ENCODE data around the gene TEK. TPM values are rescaled to one million over a fixed set of nuclear protein-coding genes. Genes with fewer than 3 reads are reported as not detected.
A peak's percentile ranks its signal among the peaks of the same experiment; 100 is the strongest.

Gene TEK
- total and polyA plus RNA-seq, 2 experiments from 2014 or later: 1.9 to 9.4 TPM

- Mint-ChIP-seq H3K27ac (no peak overlapping the region), H3K36me3 (ENCODE audit: low read depth) (no peaks in the 10 kb centered on the region), H3K4me3 (no peak overlapping the region), H3K4me1 (peaks cover 6% of the 10 kb centered on the region), H3K27me3 (ENCODE audit: insufficient read depth, low read depth, poor library complexity) (no peaks in the 10 kb centered on the region), H3K9me3 (no peaks in the 10 kb centered on the region)
- H2AFZ ChIP-seq: no peak overlapping the region
- no peaks in the 10 kb centered on the region for H3K9me2 ChIP-seq (ENCODE audit: insufficient read depth)
- H3K4me3 ChIP-seq: no peak overlapping the region
- no peaks in the 10 kb centered on the region for H3F3A ChIP-seq (replicated peaks; ENCODE audit: low read depth)
- no peak overlapping the region for H3K4me2 ChIP-seq
- no peaks in the 10 kb centered on the region for H3K27me3 ChIP-seq (ENCODE audit: insufficient read depth)
- no peak for TF ChIP-seq EZH2 (IDR thresholded peaks at IDR 0.05; ENCODE audit: low read depth, unreplicated experiment)
- no peaks in the 10 kb centered on the region for H3K36me3 ChIP-seq (ENCODE audit: insufficient read depth)
- H3K79me2 ChIP-seq (replicated peaks; ENCODE audit: insufficient read depth): no peaks in the 10 kb centered on the region
- H3K4me1 ChIP-seq (ENCODE audit: insufficient read depth): no peaks in the 10 kb centered on the region
- DNase-seq (ENCODE audit: low spot score) (no peak), ATAC-seq (no peak)
- no peak overlapping the region for H3K27ac ChIP-seq (ENCODE audit: low read depth)
- H4K20me1 ChIP-seq (replicated peaks; ENCODE audit: insufficient read depth): no peaks in the 10 kb centered on the region
Observed at GRCh38 chr9:27124151-27124550, 15.1 kb downstream of the TEK start.

DNA sequence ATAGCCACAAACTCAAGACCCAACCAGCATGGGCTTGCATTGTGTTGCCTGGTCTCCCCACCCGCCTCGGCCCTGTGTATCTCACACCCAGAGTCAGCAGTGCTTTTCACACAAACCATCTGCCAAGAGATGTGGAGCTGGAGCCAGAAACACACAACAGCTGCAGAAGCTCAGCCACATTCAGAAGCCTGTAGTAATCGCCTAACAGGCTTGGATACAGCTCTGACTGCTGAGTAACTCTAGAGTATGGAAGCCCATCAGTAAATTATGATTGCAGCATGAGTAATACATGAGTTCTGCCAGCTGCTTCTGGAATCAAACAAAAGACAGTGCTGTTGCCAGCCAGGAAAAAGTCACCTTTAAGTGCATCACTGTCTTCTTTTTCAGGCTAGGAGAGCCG is 16.0 kb downstream of the TEK start:
- H3K79me2 ChIP-seq (replicated peaks; ENCODE audit: insufficient read depth): no peaks in the 10 kb centered on the region
- H3K27me3 Mint-ChIP-seq (ENCODE audit: insufficient read depth, low read depth, poor library complexity): no peaks in the 10 kb centered on the region
- no peak overlapping the region for H3K27ac ChIP-seq (ENCODE audit: low read depth)
- TF ChIP-seq EZH2phosphoT487 (IDR thresholded peaks at IDR 0.05; ENCODE audit: unreplicated experiment) (no peak), STAT1 (IDR thresholded peaks at IDR 0.05; ENCODE audit: unreplicated experiment) (no peak), ZNF114 (CRISPR knock-in tag; IDR thresholded peaks at IDR 0.05) (no peak), NANOG (IDR thresholded peaks at IDR 0.05; ENCODE audit: borderline replicate concordance) (no peak), CTCF (conservative IDR thresholded peaks at IDR 0.05; ENCODE audit: low read depth in 2 of 2) (no peak), JUNB (IDR thresholded peaks at IDR 0.05; ENCODE audit: unreplicated experiment) (no peak), EZH2 (IDR thresholded peaks at IDR 0.05; ENCODE audit: low read depth, unreplicated experiment) (no peak), CREB1 (CRISPR knock-in tag; IDR thresholded peaks at IDR 0.05; ENCODE audit: low read depth) (no peak), POLR2AphosphoS5 (IDR thresholded peaks at IDR 0.05; ENCODE audit: low read depth) (no peak)
- TF ChIP-seq, protein P1, sequence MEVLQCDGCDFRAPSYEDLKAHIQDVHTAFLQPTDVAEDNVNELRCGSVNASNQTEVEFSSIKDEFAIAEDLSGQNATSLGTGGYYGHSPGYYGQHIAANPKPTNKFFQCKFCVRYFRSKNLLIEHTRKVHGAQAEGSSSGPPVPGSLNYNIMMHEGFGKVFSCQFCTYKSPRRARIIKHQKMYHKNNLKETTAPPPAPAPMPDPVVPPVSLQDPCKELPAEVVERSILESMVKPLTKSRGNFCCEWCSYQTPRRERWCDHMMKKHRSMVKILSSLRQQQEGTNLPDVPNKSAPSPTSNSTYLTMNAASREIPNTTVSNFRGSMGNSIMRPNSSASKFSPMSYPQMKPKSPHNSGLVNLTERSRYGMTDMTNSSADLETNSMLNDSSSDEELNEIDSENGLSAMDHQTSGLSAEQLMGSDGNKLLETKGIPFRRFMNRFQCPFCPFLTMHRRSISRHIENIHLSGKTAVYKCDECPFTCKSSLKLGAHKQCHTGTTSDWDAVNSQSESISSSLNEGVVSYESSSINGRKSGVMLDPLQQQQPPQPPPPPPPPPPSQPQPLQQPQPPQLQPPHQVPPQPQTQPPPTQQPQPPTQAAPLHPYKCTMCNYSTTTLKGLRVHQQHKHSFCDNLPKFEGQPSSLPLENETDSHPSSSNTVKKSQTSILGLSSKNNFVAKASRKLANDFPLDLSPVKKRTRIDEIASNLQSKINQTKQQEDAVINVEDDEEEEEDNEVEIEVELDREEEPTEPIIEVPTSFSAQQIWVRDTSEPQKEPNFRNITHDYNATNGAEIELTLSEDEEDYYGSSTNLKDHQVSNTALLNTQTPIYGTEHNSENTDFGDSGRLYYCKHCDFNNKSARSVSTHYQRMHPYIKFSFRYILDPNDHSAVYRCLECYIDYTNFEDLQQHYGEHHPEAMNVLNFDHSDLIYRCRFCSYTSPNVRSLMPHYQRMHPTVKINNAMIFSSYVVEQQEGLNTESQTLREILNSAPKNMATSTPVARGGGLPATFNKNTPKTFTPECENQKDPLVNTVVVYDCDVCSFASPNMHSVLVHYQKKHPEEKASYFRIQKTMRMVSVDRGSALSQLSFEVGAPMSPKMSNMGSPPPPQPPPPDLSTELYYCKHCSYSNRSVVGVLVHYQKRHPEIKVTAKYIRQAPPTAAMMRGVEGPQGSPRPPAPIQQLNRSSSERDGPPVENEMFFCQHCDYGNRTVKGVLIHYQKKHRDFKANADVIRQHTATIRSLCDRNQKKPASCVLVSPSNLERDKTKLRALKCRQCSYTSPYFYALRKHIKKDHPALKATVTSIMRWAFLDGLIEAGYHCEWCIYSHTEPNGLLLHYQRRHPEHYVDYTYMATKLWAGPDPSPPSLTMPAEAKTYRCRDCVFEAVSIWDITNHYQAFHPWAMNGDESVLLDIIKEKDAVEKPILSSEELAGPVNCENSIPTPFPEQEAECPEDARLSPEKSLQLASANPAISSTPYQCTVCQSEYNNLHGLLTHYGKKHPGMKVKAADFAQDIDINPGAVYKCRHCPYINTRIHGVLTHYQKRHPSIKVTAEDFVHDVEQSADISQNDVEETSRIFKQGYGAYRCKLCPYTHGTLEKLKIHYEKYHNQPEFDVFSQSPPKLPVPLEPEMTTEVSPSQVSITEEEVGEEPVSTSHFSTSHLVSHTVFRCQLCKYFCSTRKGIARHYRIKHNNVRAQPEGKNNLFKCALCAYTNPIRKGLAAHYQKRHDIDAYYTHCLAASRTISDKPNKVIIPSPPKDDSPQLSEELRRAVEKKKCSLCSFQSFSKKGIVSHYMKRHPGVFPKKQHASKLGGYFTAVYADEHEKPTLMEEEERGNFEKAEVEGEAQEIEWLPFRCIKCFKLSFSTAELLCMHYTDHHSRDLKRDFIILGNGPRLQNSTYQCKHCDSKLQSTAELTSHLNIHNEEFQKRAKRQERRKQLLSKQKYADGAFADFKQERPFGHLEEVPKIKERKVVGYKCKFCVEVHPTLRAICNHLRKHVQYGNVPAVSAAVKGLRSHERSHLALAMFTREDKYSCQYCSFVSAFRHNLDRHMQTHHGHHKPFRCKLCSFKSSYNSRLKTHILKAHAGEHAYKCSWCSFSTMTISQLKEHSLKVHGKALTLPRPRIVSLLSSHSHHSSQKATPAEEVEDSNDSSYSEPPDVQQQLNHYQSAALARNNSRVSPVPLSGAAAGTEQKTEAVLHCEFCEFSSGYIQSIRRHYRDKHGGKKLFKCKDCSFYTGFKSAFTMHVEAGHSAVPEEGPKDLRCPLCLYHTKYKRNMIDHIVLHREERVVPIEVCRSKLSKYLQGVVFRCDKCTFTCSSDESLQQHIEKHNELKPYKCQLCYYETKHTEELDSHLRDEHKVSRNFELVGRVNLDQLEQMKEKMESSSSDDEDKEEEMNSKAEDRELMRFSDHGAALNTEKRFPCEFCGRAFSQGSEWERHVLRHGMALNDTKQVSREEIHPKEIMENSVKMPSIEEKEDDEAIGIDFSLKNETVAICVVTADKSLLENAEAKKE (CRISPR knock-in tag; IDR thresholded peaks at IDR 0.05): no peak
- TF ChIP-seq, protein P2, sequence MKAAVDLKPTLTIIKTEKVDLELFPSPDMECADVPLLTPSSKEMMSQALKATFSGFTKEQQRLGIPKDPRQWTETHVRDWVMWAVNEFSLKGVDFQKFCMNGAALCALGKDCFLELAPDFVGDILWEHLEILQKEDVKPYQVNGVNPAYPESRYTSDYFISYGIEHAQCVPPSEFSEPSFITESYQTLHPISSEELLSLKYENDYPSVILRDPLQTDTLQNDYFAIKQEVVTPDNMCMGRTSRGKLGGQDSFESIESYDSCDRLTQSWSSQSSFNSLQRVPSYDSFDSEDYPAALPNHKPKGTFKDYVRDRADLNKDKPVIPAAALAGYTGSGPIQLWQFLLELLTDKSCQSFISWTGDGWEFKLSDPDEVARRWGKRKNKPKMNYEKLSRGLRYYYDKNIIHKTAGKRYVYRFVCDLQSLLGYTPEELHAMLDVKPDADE (IDR thresholded peaks at IDR 0.05): no peak

More for the DNA sequence above, 16.0 kb downstream of the TEK start:
- Histone ChIP-seq H3K36me3 (ENCODE audit: insufficient read depth) (no peaks in the 10 kb centered on the region), H3K27me3 (ENCODE audit: insufficient read depth) (no peaks in the 10 kb centered on the region), H3K9me2 (ENCODE audit: insufficient read depth) (no peaks in the 10 kb centered on the region), H3F3A (replicated peaks; ENCODE audit: low read depth) (no peaks in the 10 kb centered on the region), H4K20me1 (replicated peaks; ENCODE audit: insufficient read depth) (no peaks in the 10 kb centered on the region), H3K4me1 (ENCODE audit: insufficient read depth) (no peaks in the 10 kb centered on the region), H3K4me2 (no peak overlapping the region), H3K4me3 (no peak overlapping the region), H2AFZ (0 out of 2 replicates have a peak overlapping the region, but pooled peaks have one; percentile 18)
- H3K4me1 Mint-ChIP-seq: peaks cover 11% of the 10 kb centered on the region
- no peaks in the 10 kb centered on the region for H3K9me3 Mint-ChIP-seq
- H3K36me3 Mint-ChIP-seq (ENCODE audit: low read depth): no peaks in the 10 kb centered on the region
- H3K27ac Mint-ChIP-seq: no peak overlapping the region
- H3K4me3 Mint-ChIP-seq: no peak overlapping the region
- ATAC-seq (no peak), DNase-seq (ENCODE audit: low spot score) (no peak)

Measured in GM23338 (cell line).